HL-60 (cell line): Measurements from ENCODE around the gene RAE1.

ENCODE experiments used
- DNase-seq, 2 experiments: peaks; one replicate each; pipeline ENCODE4 v3.0.0-alpha.2; 2010 to 2020; ENCODE audit warnings: low read depth in 1 of 2, low spot score in 1 of 2
- H3K27ac ChIP-seq: fragments of 250-450 bp; sonication (Bioruptor Pico); replicated peaks from 2 replicates; pipeline ENCODE4 v1.5.1; 2020; ENCODE audit warnings: mild to moderate bottlenecking, moderate library complexity
- H3K27me3 ChIP-seq: fragments of 250-450 bp; sonication (Bioruptor Pico); 2 replicates; pipeline ENCODE4 v1.5.1; 2021; ENCODE audit warnings: mild to moderate bottlenecking, moderate library complexity; ENCODE audit not compliant: insufficient read depth, poor library complexity, severe bottlenecking
- H3K4me3 ChIP-seq: replicated peaks from 2 replicates; pipeline ENCODE4 v1.5.1; 2011; ENCODE audit warnings: mild to moderate bottlenecking, control low read depth, low read length; ENCODE audit not compliant: insufficient read depth
- CTCF ChIP-seq: IDR thresholded peaks from one replicate; pipeline ENCODE4 v1.5.1; 2011; ENCODE audit warnings: low read length, control low read depth, inconsistent platforms; ENCODE audit not compliant: insufficient read depth
- GABPA ChIP-seq: IDR thresholded peaks from 2 replicates; pipeline ENCODE4 v1.6.1; 2012; ENCODE audit warnings: low read depth
- POLR2AphosphoS5 ChIP-seq: IDR thresholded peaks from 2 replicates; pipeline ENCODE4 v1.6.1; 2012; ENCODE audit warnings: low read depth
- REST ChIP-seq: IDR thresholded peaks from 2 replicates; pipeline ENCODE4 v1.6.1; 2012; ENCODE audit warnings: low read depth; ENCODE audit not compliant: insufficient replicate concordance
- SPI1 ChIP-seq: IDR thresholded peaks from 2 replicates; pipeline ENCODE4 v1.6.1; 2012; ENCODE audit warnings: low read depth, mild to moderate bottlenecking, borderline replicate concordance

The RAE1 gene

GRCh38 chr20:57391439-57392301 lies 40.6 kb downstream of the RAE1 start:
- Histone ChIP-seq H3K4me3 (peak overlapping the region; percentile 78), H3K27ac (peak overlapping the region; percentile 58), H3K27me3 (no peaks in the 10 kb centered on the region)
- TF ChIP-seq POLR2AphosphoS5: no peak
- no peak for TF ChIP-seq SPI1
- no peak for TF ChIP-seq REST
- no peak for TF ChIP-seq CTCF
- TF ChIP-seq GABPA: no peak
- no peak for DNase-seq

- Histone ChIP-seq H3K4me3 (peak overlapping the region; percentile 78), H3K27me3 (no peaks in the 10 kb centered on the region), H3K27ac (peak overlapping the region; percentile 56)
- DNase-seq: peak; percentile 64 to 72
- TF ChIP-seq SPI1 (peak; percentile 83), REST (no peak), GABPA (no peak), POLR2AphosphoS5 (peak; percentile 46; the same call in 1 of the 2 replicates)
Measured at GRCh38 chr20:57392512-57393271, 41.6 kb downstream of the RAE1 start.

GRCh38 chr20:57393321-57394120 lies 42.5 kb downstream of the RAE1 start:
- Histone ChIP-seq H3K4me3 (peak overlapping the region; percentile 78), H3K27me3 (no peaks in the 10 kb centered on the region), H3K27ac (peak overlapping the region; percentile 56; the same call in 1 of the 2 replicates)
- no peak for TF ChIP-seq REST
- DNase-seq: no peak
